Vagina (tissue), 2 donors: ENCODE data around the gene TMEM59L.

Experiments used
- POLR2A ChIP-seq, 2 donors: fragments of 450-650 bp; IDR thresholded peaks; one replicate each; pipeline ENCODE4 v1.6.1; 2017; ENCODE audit warnings: antibody characterized with exemption in 2 of 2, mild to moderate bottlenecking in 2 of 2, moderate library complexity in 2 of 2
- POLR2AphosphoS5 ChIP-seq, 2 donors: sonication (generic); formaldehyde crosslinking; IDR thresholded peaks; one replicate each; pipeline ENCODE4 v1.9.0; 2017; ENCODE audit warnings: antibody characterized with exemption in 2 of 2, mild to moderate bottlenecking in 2 of 2, low read depth in 1 of 2; ENCODE audit not compliant: insufficient read depth in 1 of 2

- no peak for TF ChIP-seq POLR2A (IDR thresholded peaks at IDR 0.05)
- TF ChIP-seq POLR2AphosphoS5 (IDR thresholded peaks at IDR 0.05; ENCODE audit: insufficient read depth in 1 of 2, low read depth in 1 of 2) = no peak
Observed at GRCh38 chr19:18568367-18568766, 44.3 kb upstream of the TMEM59L start.
